HG03442 (cell line): ENCODE data around the gene ZBTB37.
"Not testable (repeated sequence)": the region's sequence is repeated elsewhere in the genome, so short reads cannot be mapped to it uniquely, and the experiment has no call there.

Experiments used
- ATAC-seq: cut with Tn5 transposase; IDR thresholded peaks from one replicate; pipeline ENCODE4 v1.9.1; 2021; ENCODE audit warnings: mild to moderate bottlenecking, moderate library complexity; ENCODE audit not compliant: unreplicated experiment

The ZBTB37 gene

GRCh38 chr1:173903827-173904531, 35.8 kb downstream of the ZBTB37 start:
- no peak for ATAC-seq

- ATAC-seq = no peak
Observed at GRCh38 chr1:173913111-173913510, 44.9 kb downstream of the ZBTB37 start.

- no peak for ATAC-seq
Observed at GRCh38 chr1:173914366-173914871, 46.2 kb downstream of the ZBTB37 start.

- no peak for ATAC-seq
Observed at GRCh38 chr1:173915596-173915995, 47.4 kb downstream of the ZBTB37 start.

GRCh38 chr1:173916667-173917066, 48.5 kb downstream of the ZBTB37 start:
- ATAC-seq = no peak

GRCh38 chr1:173917149-173917548, 49.0 kb downstream of the ZBTB37 start, which contains the start of gene SERPINC1:
SERPINC1 (minus strand) TSS chr1:173917327; CDS start chr1:173917259, 68 bp downstream.
- ATAC-seq = no peak

GRCh38 chr1:173917635-173918493, 49.7 kb downstream of the ZBTB37 start:
- no peak for ATAC-seq

GRCh38 chr1:173920861-173921260, 52.7 kb downstream of the ZBTB37 start:
- no peak for ATAC-seq

GRCh38 chr1:173925306-173926242, 57.4 kb downstream of the ZBTB37 start:
- no peak for ATAC-seq

- not testable (repeated sequence) for ATAC-seq
Observed at GRCh38 chr1:173930541-173930940, 62.4 kb downstream of the ZBTB37 start.

- no peak for ATAC-seq
Observed at GRCh38 chr1:173934440-173934839, 66.3 kb downstream of the ZBTB37 start.

GRCh38 chr1:173937062-173937461, 68.9 kb downstream of the ZBTB37 start:
- ATAC-seq = no peak

- no peak for ATAC-seq
Observed at GRCh38 chr1:173946380-173946921, 78.3 kb downstream of the ZBTB37 start.

- no peak for ATAC-seq
Observed at GRCh38 chr1:173948594-173948993, 80.4 kb downstream of the ZBTB37 start.
